Measurements from ENCODE around the gene DLGAP1.

DLGAP1 gene

DNA sequence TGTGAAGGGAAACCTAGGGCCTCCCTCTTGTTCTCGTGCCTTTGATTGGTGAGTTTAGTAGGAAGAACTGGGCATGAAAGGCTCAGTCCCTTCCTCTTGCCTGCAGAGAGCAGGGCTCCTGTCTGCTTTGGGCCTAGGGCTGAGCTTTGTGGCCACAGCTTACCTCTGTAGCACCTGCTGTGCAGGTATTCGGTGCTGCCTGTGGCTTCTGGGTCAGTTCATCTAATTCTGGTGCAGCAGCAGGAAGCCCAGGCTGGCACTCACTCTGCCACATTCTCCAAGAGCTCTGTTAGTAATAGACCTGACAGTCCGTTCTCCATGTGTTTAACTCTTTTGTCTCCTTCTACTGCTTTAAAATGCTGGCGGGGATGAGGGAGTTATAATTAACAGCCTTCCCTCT is 96.5 kb downstream of the DLGAP1 start:
- no peak for DNase-seq (ENCODE audit: low read depth)
- H3K4me3 ChIP-seq (ENCODE audit: low read depth, low read length), result no peak overlapping the region
- TF ChIP-seq, protein P1, sequence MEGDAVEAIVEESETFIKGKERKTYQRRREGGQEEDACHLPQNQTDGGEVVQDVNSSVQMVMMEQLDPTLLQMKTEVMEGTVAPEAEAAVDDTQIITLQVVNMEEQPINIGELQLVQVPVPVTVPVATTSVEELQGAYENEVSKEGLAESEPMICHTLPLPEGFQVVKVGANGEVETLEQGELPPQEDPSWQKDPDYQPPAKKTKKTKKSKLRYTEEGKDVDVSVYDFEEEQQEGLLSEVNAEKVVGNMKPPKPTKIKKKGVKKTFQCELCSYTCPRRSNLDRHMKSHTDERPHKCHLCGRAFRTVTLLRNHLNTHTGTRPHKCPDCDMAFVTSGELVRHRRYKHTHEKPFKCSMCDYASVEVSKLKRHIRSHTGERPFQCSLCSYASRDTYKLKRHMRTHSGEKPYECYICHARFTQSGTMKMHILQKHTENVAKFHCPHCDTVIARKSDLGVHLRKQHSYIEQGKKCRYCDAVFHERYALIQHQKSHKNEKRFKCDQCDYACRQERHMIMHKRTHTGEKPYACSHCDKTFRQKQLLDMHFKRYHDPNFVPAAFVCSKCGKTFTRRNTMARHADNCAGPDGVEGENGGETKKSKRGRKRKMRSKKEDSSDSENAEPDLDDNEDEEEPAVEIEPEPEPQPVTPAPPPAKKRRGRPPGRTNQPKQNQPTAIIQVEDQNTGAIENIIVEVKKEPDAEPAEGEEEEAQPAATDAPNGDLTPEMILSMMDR (IDR thresholded peaks at IDR 0.05; ENCODE audit: insufficient read depth, low read depth, low read length, missing control alignments), result no peak

DNA sequence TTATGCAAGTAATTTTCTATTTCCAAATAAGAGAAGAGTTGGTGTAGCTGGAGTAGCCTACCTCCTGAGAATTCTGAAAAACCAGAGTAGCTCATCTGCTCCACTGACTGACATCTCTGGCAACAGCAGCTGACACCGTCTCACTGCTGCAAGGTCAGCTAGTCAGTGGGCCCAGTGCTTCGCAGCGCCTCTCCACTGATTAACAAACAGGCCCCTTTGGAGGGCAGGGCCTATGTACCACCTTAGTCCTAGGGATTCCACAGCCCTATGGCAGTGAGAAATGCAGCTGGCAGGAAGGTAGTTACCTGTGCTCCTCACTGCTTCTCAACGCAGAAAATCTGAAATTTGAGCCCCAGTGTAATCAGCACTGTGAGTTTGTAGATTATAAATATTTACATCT is 97.5 kb downstream of the DLGAP1 start:
- DNase-seq (ENCODE audit: low read depth), result no peak
- no peak overlapping the region for H3K4me3 ChIP-seq (ENCODE audit: low read depth, low read length)
- TF ChIP-seq, protein P1 (IDR thresholded peaks at IDR 0.05; ENCODE audit: insufficient read depth, low read depth, low read length, missing control alignments), result no peak

DNA sequence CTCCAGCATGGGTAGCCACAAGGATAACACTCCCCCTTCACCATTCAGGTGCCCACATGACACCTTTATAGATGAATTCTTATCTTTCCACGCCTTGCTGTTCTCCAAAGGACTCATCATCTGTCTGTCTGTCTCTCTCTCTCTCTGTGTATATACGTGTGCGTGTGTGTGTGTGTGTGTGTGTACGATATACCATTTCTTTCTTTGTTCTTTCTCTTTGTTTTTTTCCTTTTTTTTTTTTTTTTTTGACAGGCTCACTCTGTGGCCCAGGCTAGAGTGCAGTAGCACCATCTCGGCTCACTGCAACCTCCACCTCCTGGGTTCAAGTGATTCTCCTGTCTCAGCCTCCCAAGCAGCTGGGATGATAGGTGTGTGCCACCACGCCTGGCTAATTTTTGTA is 98.2 kb downstream of the DLGAP1 start:
- H3K4me3 ChIP-seq (ENCODE audit: low read depth, low read length), result no peak overlapping the region
- TF ChIP-seq, protein P1 (IDR thresholded peaks at IDR 0.05; ENCODE audit: insufficient read depth, low read depth, low read length, missing control alignments), result no peak
- no peak for DNase-seq (ENCODE audit: low read depth)

DNA sequence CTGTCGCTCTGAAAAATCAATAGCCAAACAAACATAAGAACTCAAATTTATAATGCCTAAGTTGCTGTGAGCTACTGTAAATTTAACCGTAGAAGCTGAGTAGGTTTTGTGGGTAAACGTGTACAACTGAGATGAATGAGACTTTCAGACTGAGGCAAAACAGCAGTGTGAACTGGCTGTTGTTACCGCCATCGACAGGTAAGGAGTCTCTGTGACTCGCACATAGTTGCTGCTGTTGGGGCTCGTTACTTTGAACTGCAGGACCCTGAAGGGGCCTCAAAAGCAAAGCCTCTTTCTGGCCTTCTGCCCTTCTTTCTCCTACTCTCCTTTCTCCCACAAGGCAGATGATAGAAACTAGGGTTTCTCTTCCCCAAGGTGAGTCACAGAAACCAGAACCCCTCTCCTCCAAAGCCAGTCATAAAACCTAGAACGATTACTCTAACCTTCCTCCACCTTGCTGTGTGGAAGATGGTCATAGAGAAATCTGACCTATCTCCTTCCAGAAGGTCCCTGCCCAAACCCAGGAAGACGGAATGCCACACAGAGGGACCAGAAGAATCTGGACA is 101.2 kb downstream of the DLGAP1 start:
- peak; percentile 49 for DNase-seq (ENCODE audit: low read depth)
- H3K4me3 ChIP-seq (ENCODE audit: low read depth, low read length), result no peak overlapping the region
- TF ChIP-seq, protein P1 (IDR thresholded peaks at IDR 0.05; ENCODE audit: insufficient read depth, low read depth, low read length, missing control alignments), result no peak

DNA sequence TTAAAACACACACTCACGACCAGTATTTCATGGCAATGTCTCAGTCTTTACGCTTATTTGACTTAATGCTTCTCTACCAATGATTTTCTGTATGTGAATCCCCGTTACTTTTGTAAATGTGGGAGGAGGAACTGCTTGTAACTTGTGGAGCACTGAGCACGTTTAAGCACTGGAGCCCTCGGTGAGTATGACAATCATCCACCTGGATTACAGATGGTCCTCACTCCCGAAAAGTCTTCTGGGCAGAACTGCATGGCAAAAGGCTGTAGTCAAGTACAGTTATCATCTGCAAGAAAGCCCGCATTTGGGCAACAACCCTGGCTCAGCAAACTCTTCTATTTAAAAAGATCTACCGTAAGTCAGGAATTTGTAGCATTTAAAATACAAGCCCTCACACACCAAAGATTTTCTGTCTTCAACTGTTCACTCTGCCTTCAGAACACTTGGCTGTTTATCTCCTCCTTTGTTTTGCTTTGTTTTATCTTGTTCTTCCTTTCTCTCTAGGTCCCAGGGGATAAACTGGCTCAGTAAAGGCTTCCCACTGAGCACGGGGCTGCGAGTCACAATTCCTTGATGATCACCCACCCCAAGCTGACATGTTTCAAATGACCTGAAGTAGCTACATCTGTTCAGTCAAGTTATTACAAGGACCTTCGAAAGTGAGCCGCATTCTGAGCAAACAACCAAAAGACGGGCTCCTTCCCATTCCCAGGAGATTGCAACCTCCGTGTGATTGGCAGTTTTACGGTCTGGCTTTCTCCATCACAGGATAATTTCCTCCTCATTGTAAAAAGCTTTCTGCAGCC is 102.2 kb downstream of the DLGAP1 start:
- no peak for DNase-seq (ENCODE audit: low read depth)
- H3K4me3 ChIP-seq (ENCODE audit: low read depth, low read length), result peak overlapping the region; percentile 23
- TF ChIP-seq, protein P1 (IDR thresholded peaks at IDR 0.05; ENCODE audit: insufficient read depth, low read depth, low read length, missing control alignments), result no peak

DNA sequence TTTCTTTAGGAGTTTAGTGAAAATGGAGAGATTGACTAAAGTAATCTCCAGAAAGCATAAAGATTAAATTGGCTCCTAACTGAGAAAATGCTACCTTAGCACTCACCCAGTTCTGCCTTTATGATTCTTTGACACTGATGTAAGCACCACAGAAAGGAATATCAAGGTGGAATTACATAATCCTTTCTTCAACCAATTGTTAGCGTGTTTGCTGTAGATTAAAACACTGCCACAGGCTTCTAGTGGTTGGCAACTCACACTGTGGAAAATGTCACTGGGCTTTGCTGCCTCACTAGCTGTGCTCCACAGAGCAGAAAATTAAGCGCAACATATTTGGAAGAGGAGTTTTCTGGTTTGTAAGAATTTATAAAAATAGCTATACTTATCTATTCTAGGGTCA is 104.1 kb downstream of the DLGAP1 start:
- TF ChIP-seq, protein P1 (IDR thresholded peaks at IDR 0.05; ENCODE audit: insufficient read depth, low read depth, low read length, missing control alignments), result no peak
- no peak overlapping the region for H3K4me3 ChIP-seq (ENCODE audit: low read depth, low read length)
- no peak for DNase-seq (ENCODE audit: low read depth)
